Chondrocyte (in vitro differentiated cells): ENCODE data around the gene SCARB1. TPM values are rescaled to one million over a fixed set of nuclear protein-coding genes. Genes with fewer than 3 reads are reported as not detected.

Experiments used
- DNase-seq: peaks from one replicate; pipeline ENCODE4 v3.0.0; 2021; ENCODE audit warnings: mixed read lengths, low spot score
- H3K27ac Mint-ChIP-seq: one replicate; pipeline ENCODE4 v1.8.0; 2021; ENCODE audit warnings: mild to moderate bottlenecking, moderate library complexity, mixed read lengths; ENCODE audit not compliant: unreplicated experiment
- H3K27me3 Mint-ChIP-seq: 2 replicates; pipeline ENCODE4 v1.8.0; 2021; ENCODE audit warnings: low read depth, mixed read lengths
- H3K36me3 Mint-ChIP-seq: 2 replicates; pipeline ENCODE4 v1.8.0; 2021; ENCODE audit warnings: low read depth, mixed read lengths
- H3K4me1 Mint-ChIP-seq: 2 replicates; pipeline ENCODE4 v1.8.0; 2021; ENCODE audit warnings: low read depth, mild to moderate bottlenecking, mixed read lengths
- H3K4me3 Mint-ChIP-seq: one replicate; pipeline ENCODE4 v1.8.0; 2021; ENCODE audit warnings: mild to moderate bottlenecking, moderate library complexity, mixed read lengths; ENCODE audit not compliant: unreplicated experiment
- H3K9me3 Mint-ChIP-seq: 2 replicates; pipeline ENCODE4 v1.8.0; 2021; ENCODE audit warnings: low read depth, mixed read lengths
- CTCF ChIP-seq: fragments of 200-600 bp; sonication (generic); IDR thresholded peaks from 2 replicates; pipeline ENCODE4 v1.5.0; 2021; ENCODE audit warnings: antibody characterized with exemption, mild to moderate bottlenecking, moderate library complexity
- total RNA-seq: library from RNA; stranded (reverse); gene quantifications from 3 replicates; pipeline ENCODE4 v1.2.1, GENCODE V29; 2021

The SCARB1 gene
- total RNA-seq, 1 donor from 2014 or later: 20.1 TPM

GRCh38 chr12:124872068-124872719, 8.5 kb upstream of the SCARB1 start:
- H3K27ac Mint-ChIP-seq: no peak overlapping the region
- no peaks in the 10 kb centered on the region for H3K36me3 Mint-ChIP-seq
- TF ChIP-seq CTCF: no peak
- no peaks in the 10 kb centered on the region for H3K27me3 Mint-ChIP-seq
- H3K4me3 Mint-ChIP-seq: no peak overlapping the region
- no peak for DNase-seq
- no peaks in the 10 kb centered on the region for H3K9me3 Mint-ChIP-seq
- H3K4me1 Mint-ChIP-seq: no peaks in the 10 kb centered on the region

GRCh38 chr12:124871297-124871696, 7.6 kb upstream of the SCARB1 start:
- no peak overlapping the region for H3K4me3 Mint-ChIP-seq
- no peaks in the 10 kb centered on the region for H3K4me1 Mint-ChIP-seq
- DNase-seq: no peak
- no peak overlapping the region for H3K27ac Mint-ChIP-seq
- H3K36me3 Mint-ChIP-seq: no peaks in the 10 kb centered on the region
- no peaks in the 10 kb centered on the region for H3K27me3 Mint-ChIP-seq
- no peaks in the 10 kb centered on the region for H3K9me3 Mint-ChIP-seq
- TF ChIP-seq CTCF: no peak

- Mint-ChIP-seq H3K9me3 (no peaks in the 10 kb centered on the region), H3K27ac (no peak overlapping the region), H3K4me1 (no peaks in the 10 kb centered on the region), H3K4me3 (no peak overlapping the region), H3K27me3 (no peaks in the 10 kb centered on the region), H3K36me3 (no peaks in the 10 kb centered on the region)
- no peak for TF ChIP-seq CTCF
- DNase-seq: no peak
Measured at GRCh38 chr12:124870515-124870914, 6.9 kb upstream of the SCARB1 start.

GRCh38 chr12:124869059-124869665, 5.5 kb upstream of the SCARB1 start:
- peaks cover 3% of the 10 kb centered on the region for H3K4me1 Mint-ChIP-seq
- no peaks in the 10 kb centered on the region for H3K27me3 Mint-ChIP-seq
- H3K9me3 Mint-ChIP-seq: no peaks in the 10 kb centered on the region
- no peaks in the 10 kb centered on the region for H3K36me3 Mint-ChIP-seq
- H3K27ac Mint-ChIP-seq: no peak overlapping the region
- H3K4me3 Mint-ChIP-seq: no peak overlapping the region
- TF ChIP-seq CTCF: no peak
- DNase-seq: no peak

- no peak for TF ChIP-seq CTCF
- H3K27me3 Mint-ChIP-seq: no peaks in the 10 kb centered on the region
- H3K4me1 Mint-ChIP-seq: peaks cover 7% of the 10 kb centered on the region
- no peak overlapping the region for H3K4me3 Mint-ChIP-seq
- no peak for DNase-seq
- H3K27ac Mint-ChIP-seq: no peak overlapping the region
- no peaks in the 10 kb centered on the region for H3K9me3 Mint-ChIP-seq
- H3K36me3 Mint-ChIP-seq: no peaks in the 10 kb centered on the region
Measured at GRCh38 chr12:124868252-124869058, 4.8 kb upstream of the SCARB1 start.
